ENCODE measurements around the gene MCC.

The MCC gene

DNA sequence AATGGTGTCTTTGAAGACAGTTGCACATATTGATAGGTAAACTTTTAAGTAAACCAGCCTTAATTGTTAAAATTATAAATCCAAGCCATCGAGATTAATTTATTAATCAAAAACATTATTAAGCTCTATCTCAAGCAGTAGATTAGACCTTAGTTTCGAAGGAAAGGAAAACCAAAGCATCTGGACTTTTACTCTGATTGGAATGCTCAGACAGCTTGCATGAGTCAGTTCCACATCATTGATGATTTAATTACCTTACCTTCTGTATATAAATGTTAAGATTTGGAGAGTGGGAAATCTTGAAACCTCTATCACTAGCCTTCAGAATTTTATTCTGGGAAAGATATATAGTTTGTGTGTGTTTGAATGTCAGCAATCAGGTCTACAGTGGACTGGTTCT lies 487.8 kb downstream of the MCC start:
- no peak for DNase-seq

DNA sequence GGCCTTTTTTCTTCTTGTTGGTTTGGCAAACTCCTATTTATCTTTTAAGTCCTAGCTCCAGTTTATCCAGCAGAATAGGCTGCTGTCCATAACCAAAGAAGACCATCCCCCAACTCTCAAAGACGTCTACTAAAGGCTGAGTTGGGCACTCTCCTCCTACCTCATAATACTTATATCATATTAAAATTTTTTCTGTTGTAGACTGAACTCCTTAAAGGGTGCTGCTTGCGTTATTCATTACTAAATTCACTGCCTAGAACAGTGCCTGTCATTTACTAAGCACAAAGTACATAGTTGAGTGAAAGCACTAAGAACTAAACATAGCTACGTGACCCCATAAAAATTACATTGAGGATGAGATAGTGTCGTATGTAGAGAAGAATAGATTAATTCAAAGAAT lies 490.0 kb downstream of the MCC start:
- DNase-seq = no peak

DNA sequence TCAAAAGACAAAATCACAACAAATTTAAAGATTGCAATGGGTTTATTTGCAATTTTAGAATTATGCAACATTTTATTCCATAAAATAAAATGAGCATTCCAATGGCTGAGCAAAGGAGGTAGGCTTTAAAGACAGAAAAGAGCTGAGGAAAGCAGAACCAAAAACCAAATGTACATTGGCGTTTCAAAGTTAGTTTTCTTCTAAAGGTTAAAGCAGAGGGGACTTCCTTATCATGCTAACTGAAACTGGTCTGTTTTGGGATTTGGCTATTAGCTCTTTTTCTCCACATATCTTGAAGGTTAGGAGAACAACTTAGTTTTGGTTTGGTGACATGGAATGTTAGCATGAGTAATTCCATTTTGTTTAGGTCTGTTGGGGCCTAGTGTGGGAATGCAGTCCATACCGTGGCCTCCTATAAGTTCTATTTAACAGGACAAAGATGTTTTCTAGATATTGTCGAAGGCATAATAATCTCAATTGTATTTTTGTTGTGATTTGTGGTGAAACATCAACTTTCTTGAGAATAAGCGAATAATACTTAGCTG lies 491.4 kb downstream of the MCC start:
- no peak for DNase-seq

DNA sequence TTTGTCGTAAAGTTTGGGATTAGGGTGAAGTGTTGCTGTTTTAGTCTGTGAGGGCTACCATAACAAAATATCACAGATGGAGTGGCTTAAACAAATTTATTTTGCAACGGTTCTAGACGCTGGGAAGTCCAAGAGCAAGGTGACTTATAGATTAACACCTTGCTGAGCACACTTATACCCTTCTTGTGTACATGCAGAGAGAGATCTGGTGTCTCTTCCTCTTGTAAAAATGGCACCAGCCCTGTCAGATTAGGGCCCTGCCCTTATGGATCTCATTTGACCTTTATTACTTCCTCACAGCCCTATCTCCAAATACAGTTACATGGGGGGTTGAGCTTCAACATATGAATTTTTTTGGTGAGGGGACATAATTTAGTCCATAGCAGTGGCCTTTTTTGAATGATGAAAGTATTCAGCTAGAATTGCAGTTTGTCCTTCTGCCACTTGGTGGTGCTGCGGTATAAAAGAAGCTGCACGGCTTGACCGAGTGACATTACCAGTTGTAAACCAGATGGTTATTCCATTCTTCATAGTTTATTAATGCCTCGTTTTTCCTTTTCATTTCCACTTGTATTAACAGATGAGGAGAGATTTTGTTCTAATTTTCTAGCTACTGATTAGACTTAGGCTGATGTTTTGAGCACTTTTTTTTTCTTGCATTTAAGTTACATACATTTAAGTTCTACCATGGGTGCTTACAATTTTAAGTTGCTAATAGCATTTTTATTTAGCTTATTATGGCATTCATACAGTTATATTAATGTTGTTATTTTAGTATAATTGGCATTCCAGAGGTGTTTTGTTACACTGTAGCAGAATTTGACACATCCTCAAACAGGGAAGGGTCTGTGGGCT lies 492.3 kb downstream of the MCC start:
- peak; percentile 79 for DNase-seq

DNA sequence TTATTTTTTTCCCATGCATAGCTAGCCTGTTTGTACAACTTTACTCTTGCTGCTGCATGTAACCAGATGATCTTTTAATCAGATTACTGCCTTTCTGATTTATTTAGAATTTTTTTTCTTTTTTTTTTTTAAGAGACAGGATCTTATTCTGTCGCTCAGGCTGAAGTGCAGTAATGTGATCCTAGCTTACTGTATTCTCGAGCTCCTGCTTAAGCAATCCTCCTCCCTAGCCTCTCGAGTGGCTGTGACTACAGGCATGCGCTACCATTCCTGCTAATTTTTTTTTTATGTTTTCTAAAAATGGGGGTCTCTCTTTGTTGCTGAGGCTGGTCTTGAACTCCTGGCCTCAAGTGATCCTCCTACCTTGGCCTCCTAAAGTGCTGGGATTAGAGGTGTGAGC lies 502.0 kb downstream of the MCC start:
- DNase-seq = no peak

DNA sequence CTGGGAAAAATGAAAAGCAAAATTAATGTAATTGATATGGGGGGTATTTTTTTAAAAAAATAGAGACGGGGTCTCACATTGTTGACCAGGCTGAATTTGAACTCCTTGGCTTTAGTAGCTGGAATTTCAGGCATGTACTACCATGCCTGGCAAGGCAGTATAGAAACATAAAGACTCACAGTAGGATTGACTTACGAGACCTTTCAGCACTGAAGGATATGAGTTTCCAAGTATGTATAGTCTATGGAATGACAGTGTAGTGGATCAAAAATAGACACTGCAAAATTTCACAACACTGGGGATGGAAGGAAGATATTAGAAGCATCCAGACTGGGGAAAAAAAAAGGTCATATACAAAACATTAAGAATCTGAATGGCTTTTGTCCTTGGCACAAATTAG lies 504.9 kb downstream of the MCC start:
- DNase-seq = no peak

DNA sequence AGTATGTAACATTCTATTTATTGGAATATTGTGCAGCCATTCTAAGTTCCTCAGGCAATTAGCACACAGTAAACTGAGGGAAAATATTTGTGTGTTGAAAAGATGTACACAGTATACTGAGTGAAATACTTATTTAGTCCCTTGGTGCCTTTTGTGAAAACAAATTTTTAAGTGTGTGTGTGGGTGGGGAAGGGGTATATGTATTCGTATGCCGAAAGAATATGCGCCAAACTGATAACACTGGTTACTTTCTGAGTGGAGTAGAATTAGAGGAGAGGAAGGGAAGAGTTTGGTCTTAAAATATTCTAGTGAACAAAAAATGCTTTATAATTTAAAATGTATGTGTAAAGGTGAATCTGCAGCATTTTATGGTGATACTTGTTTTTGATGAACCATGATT lies 508.5 kb downstream of the MCC start:
- DNase-seq = no peak

DNA sequence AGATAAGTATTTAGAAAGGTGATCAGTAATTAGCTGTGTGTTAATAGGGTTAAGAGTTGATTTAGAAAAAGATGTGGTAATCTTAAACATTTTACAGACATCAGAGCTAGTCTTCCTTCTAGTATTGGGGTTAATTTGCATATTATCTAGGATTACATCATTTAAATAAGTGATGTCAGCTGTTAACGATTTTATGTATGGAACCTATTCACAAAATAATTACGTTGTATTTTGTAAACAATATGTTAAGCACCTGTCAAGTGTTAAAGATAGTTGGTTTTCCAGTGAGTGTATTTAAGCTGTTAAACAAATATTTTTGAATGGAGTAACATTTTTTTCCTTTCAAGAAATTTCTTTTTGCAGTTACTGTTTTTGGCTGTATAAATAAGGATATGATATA lies 509.4 kb downstream of the MCC start:
- no peak for DNase-seq

DNA sequence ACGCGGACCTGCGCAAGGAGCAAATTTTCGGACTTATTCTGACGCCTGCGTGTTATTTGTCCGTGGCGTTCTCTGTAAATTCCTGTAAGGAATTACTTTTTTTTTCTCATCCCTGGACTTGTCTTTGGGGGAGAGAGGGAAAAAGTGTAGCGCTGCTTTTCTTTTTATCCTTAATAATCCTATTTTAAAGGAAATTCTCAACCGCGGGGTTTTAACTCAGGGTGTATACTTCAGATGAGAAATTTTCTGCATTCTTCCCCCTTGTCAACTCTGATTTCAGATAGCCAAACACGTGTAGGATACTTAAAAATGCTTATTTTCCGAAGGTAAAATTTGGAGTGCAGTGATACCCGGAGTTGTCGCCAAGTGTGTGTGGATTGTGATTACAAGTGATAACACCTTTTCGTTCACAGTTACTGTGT lies 510.8 kb downstream of the MCC start:
- DNase-seq = peak; percentile 22

DNA sequence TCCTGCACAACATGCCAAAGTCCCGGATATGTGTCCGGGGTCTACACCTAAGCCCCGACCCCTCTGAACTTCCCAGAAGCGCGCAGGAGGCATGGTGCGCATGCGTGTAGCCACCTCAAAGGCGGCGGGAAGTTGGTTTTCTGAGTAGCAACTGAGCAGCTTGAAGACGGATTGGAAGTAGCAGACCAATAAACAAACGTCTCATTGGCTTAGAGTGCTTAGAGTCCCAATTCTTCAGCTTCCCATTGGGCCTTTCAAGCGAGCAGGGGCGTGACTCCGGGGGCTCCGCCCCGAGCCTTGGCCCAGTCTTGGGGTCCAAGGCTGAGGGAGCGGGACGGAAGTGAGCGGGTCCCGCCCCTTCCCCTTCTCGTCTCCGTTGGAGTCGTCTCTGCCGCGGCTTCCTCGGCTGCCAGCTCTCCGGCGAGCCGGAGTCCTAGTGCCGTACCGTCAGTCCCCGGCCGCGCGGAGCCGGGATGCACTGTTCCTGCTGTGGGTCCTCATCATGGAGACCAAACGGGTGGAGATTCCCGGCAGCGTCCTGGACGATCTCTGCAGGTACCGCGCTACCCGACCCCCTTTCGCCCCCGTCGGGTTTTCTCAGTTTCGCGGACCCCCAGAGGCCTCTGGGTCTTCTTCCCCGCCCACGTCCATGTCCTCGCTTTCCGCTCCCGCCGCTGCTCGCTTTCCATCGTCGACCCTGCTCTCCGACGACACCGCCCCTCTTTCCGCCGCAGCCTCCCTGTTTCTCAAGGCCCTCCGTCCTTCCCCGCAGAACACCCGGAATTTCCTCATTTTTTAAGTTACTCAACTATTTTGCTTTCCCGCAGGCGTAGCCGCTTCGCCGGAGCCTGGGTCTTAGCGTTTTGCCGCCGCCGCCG lies 511.6 kb downstream of the MCC start, which contains the start of gene DCP2:
Gene DCP2 (plus strand): TSS at position 367 of the 878 bp plus-strand sequence. CDS start 136 bp downstream, at position 503.
- peak; percentile 99 for DNase-seq

DNA sequence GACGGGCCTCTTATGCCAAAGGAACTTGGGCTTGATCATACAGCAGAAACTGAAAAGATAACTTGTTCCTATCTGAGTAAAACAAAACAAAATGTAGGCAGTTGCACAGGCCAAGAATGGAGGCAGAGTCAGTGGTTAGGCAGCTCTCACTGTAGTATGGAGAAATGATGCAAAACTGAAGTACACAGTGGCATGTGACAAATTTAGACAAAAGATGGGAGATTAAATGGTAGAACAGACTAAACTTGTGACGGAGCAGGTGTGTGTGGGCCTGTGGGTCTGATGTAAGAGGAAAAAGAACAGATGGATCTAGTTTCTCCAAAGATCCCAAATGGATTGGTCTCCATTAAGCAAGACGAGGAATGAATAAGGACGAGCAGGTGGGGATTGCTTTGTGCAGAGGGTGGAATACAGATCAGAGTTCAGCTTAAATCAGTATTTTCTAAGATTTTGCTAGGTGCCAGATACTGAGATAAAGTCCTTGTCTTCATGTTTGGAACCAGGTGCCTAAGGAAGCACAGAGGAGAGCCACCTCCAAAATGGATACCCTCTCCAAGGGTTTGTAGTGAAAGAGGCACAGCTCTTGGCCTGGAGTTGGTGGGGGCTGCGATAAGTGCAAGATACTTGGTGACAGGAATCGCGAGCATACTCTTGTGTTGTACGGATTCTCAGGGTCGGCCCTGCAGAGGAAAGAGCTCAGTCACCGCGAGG lies 512.4 kb downstream of the MCC start:
- no peak for DNase-seq

DNA sequence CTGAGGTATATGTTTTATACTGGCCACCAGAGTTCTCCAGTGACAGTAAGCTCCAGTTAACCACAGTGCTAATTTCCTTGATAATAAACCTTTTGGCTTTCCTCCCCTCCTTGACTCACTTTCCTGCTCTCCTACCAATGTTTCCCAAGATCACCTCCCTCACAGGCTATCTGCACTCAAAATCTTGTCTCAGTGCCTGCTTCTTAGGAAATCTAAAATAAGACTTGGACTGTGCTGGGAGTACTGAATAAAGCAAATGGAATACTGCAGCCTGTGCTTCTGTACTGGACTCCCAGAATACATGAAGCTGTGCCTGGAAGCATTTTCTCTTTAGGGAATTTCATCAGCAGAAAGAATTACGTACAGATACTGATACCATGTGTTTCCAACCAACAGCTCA lies 513.4 kb downstream of the MCC start:
- DNase-seq = no peak

DNA sequence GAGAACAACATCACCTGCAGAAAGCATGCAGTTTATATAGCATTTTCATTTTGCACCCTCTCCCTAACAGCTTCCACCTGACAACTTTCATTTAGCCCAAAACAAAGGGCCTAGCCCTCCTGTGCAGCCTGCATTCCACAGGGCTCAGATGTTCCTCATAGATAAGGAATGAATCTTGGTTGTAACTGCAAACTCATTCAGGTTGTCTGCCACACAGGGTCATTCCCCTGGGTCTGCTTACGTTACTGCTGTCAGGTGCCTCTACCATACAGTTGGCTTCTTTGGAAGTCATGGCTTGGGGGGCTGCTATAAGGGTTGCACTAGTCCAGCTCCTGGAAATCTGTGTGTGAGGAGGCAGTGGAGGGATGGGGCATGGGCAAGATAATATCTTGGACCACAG lies 514.3 kb downstream of the MCC start:
- DNase-seq = no peak

DNA sequence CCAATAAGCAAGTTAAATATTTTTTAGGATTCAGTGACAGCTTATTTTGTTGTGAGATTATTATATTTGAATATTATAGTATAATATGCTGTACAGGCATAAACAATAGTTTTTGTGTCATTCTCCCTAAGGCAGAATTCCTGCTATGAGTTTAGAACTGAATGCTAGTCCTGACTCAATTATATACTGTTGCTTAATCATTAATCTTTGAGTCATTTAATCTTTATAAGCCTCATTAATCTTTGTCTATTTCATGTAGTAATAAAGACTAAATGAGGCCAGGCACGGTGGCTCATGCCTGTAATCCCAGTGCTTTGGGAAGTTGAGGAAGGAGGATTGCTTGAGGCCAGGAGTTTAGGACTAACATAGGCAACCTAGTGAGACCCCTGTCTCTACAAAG lies 515.2 kb downstream of the MCC start:
- DNase-seq = no peak
